HepG2 (cell line): ENCODE results near the gene SPTBN5. TPM values are rescaled to one million over a fixed set of nuclear protein-coding genes. Genes with fewer than 3 reads are reported as not detected.

ENCODE experiments used
- ATAC-seq: fragments of 200-7000 bp; cut with Tn5 transposase; 3 replicates; pipeline ENCODE4 v1.9.1; 2020; ENCODE audit warnings: mild to moderate bottlenecking, moderate library complexity
- BruUV-seq: library from RNA; stranded (reverse); fragments of 400-500 nt; replicated peaks from 2 replicates; lab custom pipeline; 2021; lab: Mats Ljungman, UMichigan
- CTCF ChIA-PET: fragments of 300-600 bp; formaldehyde crosslinking; extraction: SDS; loops from one replicate; lab custom pipeline; 2021; ENCODE audit warnings: low total read pairs, inconsistent platforms, low intra/inter-chr PET ratio; lab: Yijun Ruan, JAX
- POLR2A ChIA-PET: fragments of 350-600 bp; sonication (Branson Sonifier 250); formaldehyde crosslinking; loops from one replicate; lab custom pipeline; 2020; ENCODE audit warnings: antibody characterized with exemption, inconsistent platforms; lab: Yijun Ruan, JAX
- DNase-seq: peaks from one replicate; pipeline ENCODE4 v3.0.0-alpha.2; 2015; ENCODE audit warnings: low spot score
- FAIRE-seq: peaks from 3 replicates; lab custom pipeline; 2011; peaks lifted over from hg19 to GRCh38; lab: Jason Lieb, UNC
- H2AFZ ChIP-seq: one replicate; pipeline ENCODE4 v1.6.1; 2011; ENCODE audit warnings: low read length, inconsistent platforms
- H3K27ac ChIP-seq: fragments of 300-600 bp; 3 replicates; pipeline ENCODE4 v1.8.0; 2011; ENCODE audit warnings: mixed run types, mild to moderate bottlenecking, mixed read lengths, low read length, inconsistent platforms; ENCODE audit not compliant: insufficient read depth; ENCODE audit errors: extremely low read length
- H3K27me3 ChIP-seq, 2 experiments: fragments of 200-600 bp in 1 of 2; 2 replicates in 1 of 2; 3 replicates in 1 of 2; pipeline versions ENCODE4 v1.6.0 to v1.8.0; 2011; ENCODE audit warnings: low read length in 2 of 2, mild to moderate bottlenecking in 2 of 2, moderate library complexity in 2 of 2, inconsistent platforms in 1 of 2; ENCODE audit not compliant: insufficient read depth in 2 of 2, control insufficient read depth in 1 of 2
- H3K36me3 ChIP-seq, 2 experiments: fragments of 200-600 bp in 1 of 2; replicated peaks in 1 of 2; 2 replicates in 1 of 2; 3 replicates in 1 of 2; pipeline versions ENCODE4 v1.5.1 to v1.8.0; 2011; ENCODE audit warnings: low read length in 2 of 2, inconsistent platforms in 1 of 2; ENCODE audit not compliant: insufficient read depth in 2 of 2, control insufficient read depth in 1 of 2
- H3K4me1 ChIP-seq: 2 replicates; pipeline ENCODE4 v1.5.1; 2012; ENCODE audit warnings: low read length, inconsistent platforms; ENCODE audit not compliant: insufficient read depth
- H3K4me2 ChIP-seq: 2 replicates; pipeline ENCODE4 v1.6.0; 2011; ENCODE audit warnings: low read depth, low read length, inconsistent platforms
- H3K4me3 ChIP-seq, 3 experiments: fragments of 200-600 bp in 1 of 3; sonication (generic), shearing (Covaris generic) in 1 of 3; replicated peaks in 1 of 3; 2 replicates each; pipeline ENCODE4 v1.5.1; 2011 to 2016; ENCODE audit warnings: low read length in 3 of 3, inconsistent platforms in 2 of 3, low read depth in 2 of 3, mild to moderate bottlenecking in 2 of 3, control low read depth in 1 of 3, mixed read lengths in 1 of 3; ENCODE audit not compliant: insufficient read depth in 1 of 3
- H3K79me2 ChIP-seq: one replicate; pipeline ENCODE4 v1.6.1; 2011; ENCODE audit warnings: low read length, inconsistent platforms; ENCODE audit not compliant: insufficient read depth
- H3K9ac ChIP-seq: 2 replicates; pipeline ENCODE4 v1.6.0; 2011; ENCODE audit warnings: mild to moderate bottlenecking, low read depth, low read length, inconsistent platforms; ENCODE audit not compliant: insufficient read depth
- H3K9me3 ChIP-seq: 2 replicates; pipeline ENCODE4 v1.5.1; 2012; ENCODE audit warnings: mild to moderate bottlenecking, low read length
- H4K20me1 ChIP-seq: 2 replicates; pipeline ENCODE4 v1.6.0; 2011; ENCODE audit warnings: inconsistent platforms, mild to moderate bottlenecking, low read length, moderate library complexity; ENCODE audit not compliant: insufficient read depth
- ATM ChIP-seq: fragments of 450-650 bp; IDR thresholded peaks from 2 replicates; pipeline ENCODE4 v1.7.1; 2017; ENCODE audit warnings: mild to moderate bottlenecking, borderline replicate concordance
- CHCHD3 ChIP-seq: sonication (generic); formaldehyde crosslinking; IDR thresholded peaks from 2 replicates; pipeline ENCODE4 v1.8.0; 2022; ENCODE audit warnings: mild to moderate bottlenecking, missing genetic modification reagents, moderate library complexity
- CREB1 ChIP-seq, 2 experiments: fragments of 450-650 bp in 1 of 2; IDR thresholded peaks; 2 replicates each; pipeline ENCODE4 v1.6.1; 2016 to 2017; ENCODE audit warnings: control low read depth in 1 of 2, mild to moderate bottlenecking in 1 of 2, missing compliant biosample characterization in 1 of 2, missing genetic modification characterization in 1 of 2
- FOXC1 ChIP-seq: sonication (generic); formaldehyde crosslinking; IDR thresholded peaks from 2 replicates; pipeline ENCODE4 v1.8.0; 2022; ENCODE audit warnings: mild to moderate bottlenecking, missing genetic modification reagents, borderline replicate concordance
- HNRNPK ChIP-seq: fragments of 200-400 bp; formaldehyde crosslinking; IDR thresholded peaks from 2 replicates; pipeline ENCODE4 v1.6.1; 2018; ENCODE audit warnings: low read length, low read depth, moderate library complexity, mild to moderate bottlenecking; ENCODE audit not compliant: poor library complexity, severe bottlenecking
- ZNF841 ChIP-seq: sonication (generic); formaldehyde crosslinking; IDR thresholded peaks from 2 replicates; pipeline ENCODE4 v1.8.1; 2023; ENCODE audit warnings: missing genetic modification reagents, borderline replicate concordance
- ZSCAN25 ChIP-seq: sonication (generic); formaldehyde crosslinking; IDR thresholded peaks from 2 replicates; pipeline ENCODE4 v1.8.0; 2022; ENCODE audit warnings: mild to moderate bottlenecking, missing genetic modification reagents
- WGBS: methylation state at CpG from one replicate; pipeline ENCODE4 v1.1.6; 2017; ENCODE audit warnings: low lambda C conversion rate; 5-methylcytosine and 5-hydroxymethylcytosine counted together
- in situ Hi-C: cut with HindIII; loops from 2 replicates; pipeline ENCODE4 v1.10.0; 2017; ENCODE audit warnings: low pct_unique_long_range_greater_than_20kb; ENCODE audit not compliant: extremely low pct_ligation_motif_present
- intact Hi-C: fragments of 100-400 bp; cut with micrococcal nuclease; formaldehyde crosslinking; loops from one replicate; pipeline ENCODE4 v1.10.0; 2022; ENCODE audit not compliant: unreplicated experiment
- polyA plus RNA-seq, 8 experiments: library from polyadenylated mRNA; depleted of rRNA in 3 of 8; stranded (reverse) in 7 of 8; unstranded in 1 of 8; fragments of >200 nt; fragmentation: Illumina TruSeq in 4 of 8; extraction: Trizol in 4 of 8; gene quantifications; 2 replicates each; pipeline versions ENCODE4 v1.2.1 to v1.2.3, GENCODE V29; 2011 to 2016; ENCODE audit warnings: low read depth in 4 of 8, missing spikeins in 1 of 8, mixed read lengths in 1 of 8; ENCODE audit not compliant: insufficient read depth in 1 of 8
- total RNA-seq, 5 experiments: library from RNA; depleted of rRNA; stranded (reverse); fragments of >200 nt; fragmentation: Illumina TruSeq; extraction: Trizol; gene quantifications; 2 replicates each; pipeline ENCODE4 v1.2.3, GENCODE V29; 2016; ENCODE audit warnings: low read depth in 1 of 5
- TF ChIP-seq, protein P1 (sequence below): sonication (generic); formaldehyde crosslinking; IDR thresholded peaks from 2 replicates; pipeline ENCODE4 v1.5.0; 2020; ENCODE audit warnings: mild to moderate bottlenecking, missing genetic modification reagents
- TF ChIP-seq, protein P2 (sequence below): sonication (generic); formaldehyde crosslinking; conservative IDR thresholded peaks from 2 replicates; pipeline ENCODE4 v1.4.0; 2020; ENCODE audit warnings: missing genetic modification reagents

SPTBN5 gene
- total and polyA plus RNA-seq, 2 of the 13 experiments (the other 11 are each of a cell fraction or from before 2014, with no cell fraction given), result 0.01 to 0.07 TPM

DNA sequence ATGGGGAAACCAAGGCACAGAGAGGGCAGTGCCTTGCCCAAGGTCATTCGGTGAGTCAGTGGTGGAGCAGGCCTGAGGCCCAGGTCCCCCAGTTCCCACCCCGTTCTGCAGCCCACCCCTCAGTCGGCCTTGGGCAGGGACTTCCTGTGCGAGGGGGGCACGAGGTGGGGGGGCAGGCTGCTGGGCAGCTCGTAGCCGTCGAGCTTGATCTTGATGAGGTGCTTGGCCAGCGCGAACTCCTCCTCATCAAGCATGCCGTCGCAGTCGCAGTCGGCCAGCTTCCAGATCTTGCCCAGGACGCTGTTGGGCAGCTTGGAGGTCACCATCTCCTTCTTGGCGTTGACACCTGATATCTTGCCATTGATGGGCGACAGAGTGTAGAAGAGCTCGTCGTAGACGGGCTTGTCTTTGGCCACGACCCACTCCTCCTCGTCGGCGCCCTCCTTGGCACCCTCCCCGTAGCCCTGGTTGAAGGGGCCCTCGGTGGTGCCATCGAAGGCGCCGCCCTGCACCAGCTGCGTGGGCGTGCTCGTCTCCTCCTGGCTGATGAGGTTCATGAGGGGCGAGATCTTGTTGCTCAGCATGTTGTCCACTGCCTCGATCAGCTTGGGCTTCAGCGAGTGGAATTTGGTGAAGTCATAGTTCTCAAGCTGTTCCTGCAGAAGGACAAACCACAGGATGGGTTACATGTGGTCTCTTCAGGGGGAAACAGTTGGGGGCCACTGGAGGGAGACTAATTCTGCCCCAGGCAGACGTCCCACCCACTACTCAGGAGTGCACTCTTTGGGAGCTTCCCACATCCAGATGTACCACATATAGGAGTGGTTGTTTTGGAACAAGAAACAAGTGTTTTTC, 6.9 kb upstream of the SPTBN5 start:
- Histone ChIP-seq H3K36me3 (0 out of 5 replicates have a peak, but pooled peaks cover 0 to 5% of the 10 kb centered on the region in 2 experiments), H3K79me2 (no peaks in the 10 kb centered on the region), H3K27ac (no peak overlapping the region), H3K27me3 (no peaks in the 10 kb centered on the region), H3K4me1 (no peaks in the 10 kb centered on the region), H4K20me1 (no peaks in the 10 kb centered on the region), H3K4me3 (no peak overlapping the region), H2AFZ (no peak overlapping the region), H3K9ac (no peak overlapping the region), H3K9me3 (no peaks in the 10 kb centered on the region), H3K4me2 (no peak overlapping the region)
- DNase-seq (no peak), ATAC-seq (no peak), FAIRE-seq (no peak)
- intact Hi-C loops, result loop anchor here (5.0 kb wide), 1 partner anchor 343 kb away; the partner anchor contains the start of gene TYRO3
- in situ Hi-C loops, result no loop called here
- TF ChIP-seq CHCHD3 (no peak), ZSCAN25 (CRISPR knock-in tag) (no peak), CREB1 (IDR thresholded peaks at IDR 0.05) (no peak), CREB1 (CRISPR knock-in tag; IDR thresholded peaks at IDR 0.05) (no peak), FOXC1 (no peak), ZNF841 (CRISPR knock-in tag) (no peak), ATM (no peak), HNRNPK (no peak)
- TF ChIP-seq, protein P1, sequence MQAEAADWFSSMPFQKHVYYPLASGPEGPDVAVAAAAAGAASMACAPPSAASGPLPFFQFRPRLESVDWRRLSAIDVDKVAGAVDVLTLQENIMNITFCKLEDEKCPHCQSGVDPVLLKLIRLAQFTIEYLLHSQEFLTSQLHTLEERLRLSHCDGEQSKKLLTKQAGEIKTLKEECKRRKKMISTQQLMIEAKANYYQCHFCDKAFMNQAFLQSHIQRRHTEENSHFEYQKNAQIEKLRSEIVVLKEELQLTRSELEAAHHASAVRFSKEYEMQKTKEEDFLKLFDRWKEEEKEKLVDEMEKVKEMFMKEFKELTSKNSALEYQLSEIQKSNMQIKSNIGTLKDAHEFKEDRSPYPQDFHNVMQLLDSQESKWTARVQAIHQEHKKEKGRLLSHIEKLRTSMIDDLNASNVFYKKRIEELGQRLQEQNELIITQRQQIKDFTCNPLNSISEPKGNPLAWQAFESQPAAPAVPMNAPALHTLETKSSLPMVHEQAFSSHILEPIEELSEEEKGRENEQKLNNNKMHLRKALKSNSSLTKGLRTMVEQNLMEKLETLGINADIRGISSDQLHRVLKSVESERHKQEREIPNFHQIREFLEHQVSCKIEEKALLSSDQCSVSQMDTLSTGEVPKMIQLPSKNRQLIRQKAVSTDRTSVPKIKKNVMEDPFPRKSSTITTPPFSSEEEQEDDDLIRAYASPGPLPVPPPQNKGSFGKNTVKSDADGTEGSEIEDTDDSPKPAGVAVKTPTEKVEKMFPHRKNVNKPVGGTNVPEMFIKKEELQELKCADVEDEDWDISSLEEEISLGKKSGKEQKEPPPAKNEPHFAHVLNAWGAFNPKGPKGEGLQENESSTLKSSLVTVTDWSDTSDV (CRISPR knock-in tag), result no peak
- TF ChIP-seq, protein P2, sequence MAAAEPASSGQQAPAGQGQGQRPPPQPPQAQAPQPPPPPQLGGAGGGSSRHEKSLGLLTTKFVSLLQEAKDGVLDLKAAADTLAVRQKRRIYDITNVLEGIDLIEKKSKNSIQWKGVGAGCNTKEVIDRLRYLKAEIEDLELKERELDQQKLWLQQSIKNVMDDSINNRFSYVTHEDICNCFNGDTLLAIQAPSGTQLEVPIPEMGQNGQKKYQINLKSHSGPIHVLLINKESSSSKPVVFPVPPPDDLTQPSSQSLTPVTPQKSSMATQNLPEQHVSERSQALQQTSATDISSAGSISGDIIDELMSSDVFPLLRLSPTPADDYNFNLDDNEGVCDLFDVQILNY (CRISPR knock-in tag), result no peak
- POLR2A ChIA-PET, result no interaction called here
- CTCF ChIA-PET, result no interaction called here
- WGBS, result 93% methylated on average over 26 of the region's 36 CpGs
- no TSS peak for BruUV-seq
